Spleen (tissue), 11 donors: Measurements from ENCODE around the gene CROCC2. TPM values are rescaled to one million over a fixed set of nuclear protein-coding genes. Genes with fewer than 3 reads are reported as not detected.

Experiments
- DNase-seq: peaks from one replicate; pipeline ENCODE4 v3.0.0-alpha.2; 2020
- H3K27ac ChIP-seq, 8 donors: fragments of 200-600 bp; sonication (generic) in 7 of 8; 1 replicate in 4 of 8; 2 replicates in 4 of 8; pipeline versions ENCODE4 v1.5.0 to v1.8.0; 2016 to 2021; ENCODE audit warnings: inconsistent platforms in 4 of 8, mild to moderate bottlenecking in 4 of 8, moderate library complexity in 1 of 8
- H3K27me3 ChIP-seq, 7 donors: fragments of 200-600 bp; sonication (generic) in 6 of 7; replicated peaks in 1 of 7; 1 replicate in 4 of 7; 2 replicates in 3 of 7; pipeline versions ENCODE4 v1.5.0 to v1.8.0; 2016 to 2021; ENCODE audit warnings: inconsistent platforms in 3 of 7, mild to moderate bottlenecking in 1 of 7
- H3K36me3 ChIP-seq, 6 donors: fragments of 200-600 bp; sonication (generic) in 5 of 6; 1 replicate in 4 of 6; 2 replicates in 2 of 6; pipeline versions ENCODE4 v1.5.0 to v1.8.0; 2016 to 2021; ENCODE audit warnings: inconsistent platforms in 2 of 6
- H3K4me1 ChIP-seq, 6 donors: fragments of 200-600 bp; sonication (generic) in 5 of 6; 1 replicate in 3 of 6; 2 replicates in 3 of 6; pipeline versions ENCODE4 v1.5.0 to v1.8.0; 2016 to 2021; ENCODE audit warnings: inconsistent platforms in 3 of 6
- H3K4me3 ChIP-seq, 8 donors: fragments of 200-600 bp; sonication (generic) in 7 of 8; 1 replicate in 4 of 8; 2 replicates in 4 of 8; pipeline versions ENCODE4 v1.5.0 to v1.8.0; 2016 to 2021; ENCODE audit warnings: inconsistent platforms in 4 of 8, mild to moderate bottlenecking in 4 of 8, moderate library complexity in 2 of 8
- H3K9me3 ChIP-seq, 8 donors: fragments of 200-600 bp; sonication (generic) in 7 of 8; 1 replicate in 4 of 8; 2 replicates in 4 of 8; pipeline versions ENCODE4 v1.5.0 to v1.8.0; 2016 to 2021; ENCODE audit warnings: inconsistent platforms in 4 of 8
- CTCF ChIP-seq, 11 experiments: fragments of 200-600 bp in 7 of 11; fragments of 450-650 bp in 4 of 11; sonication (generic) in 4 of 11; IDR thresholded peaks in 8 of 11; conservative IDR thresholded peaks in 3 of 11; 1 replicate in 7 of 11; 2 replicates in 4 of 11; pipeline versions ENCODE4 v1.4.0 to v1.8.0; 2016 to 2021; ENCODE audit warnings: antibody characterized with exemption in 11 of 11, inconsistent platforms in 4 of 11, mild to moderate bottlenecking in 1 of 11
- POLR2A ChIP-seq, 3 donors: fragments of 450-650 bp; IDR thresholded peaks; one replicate each; pipeline ENCODE4 v1.5.1; 2017; ENCODE audit warnings: antibody characterized with exemption in 3 of 3, mild to moderate bottlenecking in 1 of 3
- POLR2AphosphoS5 ChIP-seq, 3 donors: sonication (generic); formaldehyde crosslinking; IDR thresholded peaks; one replicate each; pipeline ENCODE4 v1.5.1; 2017; ENCODE audit warnings: antibody characterized with exemption in 3 of 3
- WGBS, 5 donors: extraction: QIAGEN DNeasy Blood & Tissue Kit in 3 of 5; methylation state at CpG; one replicate each; pipeline versions ENCODE4 v1.1.5 to v1.1.7; 2013 to 2018; 5-methylcytosine and 5-hydroxymethylcytosine counted together
- intact Hi-C: fragments of 100-400 bp; cut with DNase I; formaldehyde crosslinking; loops from one replicate; pipeline ENCODE4 v1.15.0; 2023; ENCODE audit warnings: low total_unique reads
- polyA plus RNA-seq, 3 donors: library from polyadenylated mRNA; stranded (reverse); fragments of 200-250 nt; gene quantifications; one replicate each; pipeline ENCODE4 v1.2.1, GENCODE V29; 2013
- total RNA-seq, 7 donors: library from RNA; depleted of rRNA in 3 of 7; stranded (reverse); fragments of >200 nt in 3 of 7; fragmentation: NEBNext Ultra II Directional in 4 of 7; extraction: Animal tissue kit (Norgen Biotek cat#: 25700) in 4 of 7; gene quantifications; one replicate each; pipeline versions ENCODE4 v1.1.0 to v1.2.1, GENCODE V29; 2016 to 2021
- donor health status: healthy with polysubstance abuse.
- donor health status: DM: no; HTN: no; CAD: no; lungs with moderate emphysema.
- donor health status: DM: no; HTN: no; CAD: no.
- donor health status: Bipolar disorder and iron deficiency.
- donor health status: healthy.
- donor health status: DM: no; HTN: no; CAD: no.
- donor health status: DM: yes; HTN: yes; CAD: no.

Gene CROCC2
- total and polyA plus RNA-seq, 10 donors = 0.04 to 3.6 (median 0.75) TPM

- WGBS, 5 donors = 57 to 73% (median 63%) methylated on average over 16 to 19 of the region's 19 CpGs
- intact Hi-C loops = no loop called here
- TF ChIP-seq CTCF (IDR thresholded peaks at IDR 0.05 in 8 of 11, conservative IDR thresholded peaks at IDR 0.05 in 3 of 11) (no peak), POLR2AphosphoS5 (IDR thresholded peaks at IDR 0.05) (no peak), POLR2A (IDR thresholded peaks at IDR 0.05) (no peak)
- Histone ChIP-seq H3K4me3 (no peak overlapping the region), H3K9me3 (no peaks in the 10 kb centered on the region), H3K27me3 (peaks cover 0 to 67% (median 13%) of the 10 kb centered on the region in 7 donors), H3K4me1 (peaks cover 24 to 91% (median 64%) of the 10 kb centered on the region in 6 donors), H3K36me3 (peaks cover 0 to under 1% (median 0%) of the 10 kb centered on the region in 6 donors), H3K27ac (peak overlapping the region in 6 of 8 donors; percentile 29 to 89 (median 81))
- DNase-seq = peak; percentile 73
These were observed 90.2 kb downstream of the CROCC2 start for GRCh38 chr2:240996161-240996833.

GRCh38 chr2:240996834-240997140 lies 90.7 kb downstream of the CROCC2 start:
- Histone ChIP-seq H3K27me3 (peaks cover 0 to 70% (median 13%) of the 10 kb centered on the region in 7 donors), H3K27ac (peak overlapping the region in 5 of 8 donors; percentile 81 to 89 (median 85)), H3K36me3 (peaks cover 0 to 3% (median 0%) of the 10 kb centered on the region in 6 donors), H3K4me1 (peaks cover 22 to 92% (median 62%) of the 10 kb centered on the region in 6 donors), H3K4me3 (no peak overlapping the region), H3K9me3 (no peaks in the 10 kb centered on the region)
- TF ChIP-seq CTCF (IDR thresholded peaks at IDR 0.05 in 8 of 11, conservative IDR thresholded peaks at IDR 0.05 in 3 of 11) = no peak
- no peak for TF ChIP-seq POLR2AphosphoS5 (IDR thresholded peaks at IDR 0.05)
- TF ChIP-seq POLR2A (IDR thresholded peaks at IDR 0.05) = no peak
- 80 to 83% (median 82%) methylated on average over 13 of the region's 13 CpGs for WGBS, 5 donors
- peak; percentile 61 for DNase-seq
- intact Hi-C loops = no loop called here

GRCh38 chr2:240997141-240997855 lies 91.2 kb downstream of the CROCC2 start:
- Histone ChIP-seq H3K9me3 (no peaks in the 10 kb centered on the region), H3K27ac (peak overlapping the region in 7 of 8 donors; percentile 76 to 89 (median 81)), H3K27me3 (peaks cover 0 to 70% (median 13%) of the 10 kb centered on the region in 7 donors), H3K4me3 (peak overlapping the region in 5 of 8 donors; percentile 47 to 78 (median 51)), H3K36me3 (peaks cover 0 to 3% (median 0%) of the 10 kb centered on the region in 6 donors), H3K4me1 (peaks cover 22 to 92% (median 58%) of the 10 kb centered on the region in 6 donors)
- DNase-seq = peak; percentile 72
- intact Hi-C loops = no loop called here
- TF ChIP-seq POLR2A (IDR thresholded peaks at IDR 0.05) = no peak
- peak; percentile 19 to 56 (median 28) for TF ChIP-seq POLR2AphosphoS5 (IDR thresholded peaks at IDR 0.05)
- TF ChIP-seq CTCF (IDR thresholded peaks at IDR 0.05 in 8 of 11, conservative IDR thresholded peaks at IDR 0.05 in 3 of 11) = no peak
- WGBS, 5 donors = 47 to 58% (median 53%) methylated on average over 15 to 16 of the region's 16 CpGs
